Neural cell (in vitro differentiated cells): ENCODE data around the gene KERA. TPM values are rescaled to one million over a fixed set of nuclear protein-coding genes. Genes with fewer than 3 reads are reported as not detected.

Source experiments
- H2AFZ ChIP-seq: fragments of 200-600, 300-800 bp; sonication (generic), shearing (Covaris generic); 2 replicates; pipeline ENCODE4 v1.6.0; 2014; ENCODE audit warnings: low read depth, mild to moderate bottlenecking, antibody characterized with exemption, low read length, moderate library complexity
- H3F3A ChIP-seq: fragments of 200-600 bp; shearing (Covaris generic); 2 replicates; pipeline ENCODE4 v1.6.1; 2016; ENCODE audit warnings: mild to moderate bottlenecking, moderate library complexity, mixed read lengths, antibody characterized with exemption, low read length; ENCODE audit not compliant: insufficient read depth, poor library complexity, severe bottlenecking
- H3K27ac ChIP-seq: fragments of 200-600, 300-800 bp; sonication (generic), shearing (Covaris generic); 2 replicates; pipeline ENCODE4 v1.5.1; 2014; ENCODE audit warnings: mild to moderate bottlenecking, low read length, moderate library complexity
- H3K27me3 ChIP-seq: fragments of 300-800, 200-600 bp; sonication (generic), shearing (Covaris generic); 2 replicates; pipeline ENCODE4 v1.6.0; 2014; ENCODE audit warnings: mild to moderate bottlenecking, low read depth, low read length, moderate library complexity; ENCODE audit not compliant: insufficient read depth
- H3K36me3 ChIP-seq: fragments of 300-800, 200-600 bp; sonication (generic), shearing (Covaris generic); 2 replicates; pipeline ENCODE4 v1.5.1; 2014; ENCODE audit warnings: mild to moderate bottlenecking, antibody characterized with exemption, low read length, moderate library complexity; ENCODE audit not compliant: insufficient read depth
- H3K4me2 ChIP-seq: fragments of 300-800, 200-600 bp; sonication (generic), shearing (Covaris generic); 2 replicates; pipeline ENCODE4 v1.6.0; 2014; ENCODE audit warnings: mild to moderate bottlenecking, low read length
- H3K4me3 ChIP-seq: fragments of 300-800, 200-600 bp; sonication (generic), shearing (Covaris generic); 2 replicates; pipeline ENCODE4 v1.5.1; 2014; ENCODE audit warnings: mild to moderate bottlenecking, low read length, moderate library complexity
- H3K79me2 ChIP-seq: fragments of 200-600 bp; shearing (Covaris generic); replicated peaks from 2 replicates; pipeline ENCODE4 v1.6.0; 2014; ENCODE audit warnings: mild to moderate bottlenecking, low read length, moderate library complexity; ENCODE audit not compliant: insufficient read depth
- H3K9ac ChIP-seq: fragments of 300-800, 200-600 bp; sonication (generic), shearing (Covaris generic); 2 replicates; pipeline ENCODE4 v1.6.1; 2016; ENCODE audit warnings: mild to moderate bottlenecking, low read length, mixed read lengths
- H3K9me2 ChIP-seq: fragments of 200-600 bp; shearing (Covaris generic); 2 replicates; pipeline ENCODE4 v1.6.1; 2016; ENCODE audit warnings: mild to moderate bottlenecking, low read length, mixed read lengths; ENCODE audit not compliant: insufficient read depth
- H3K9me3 ChIP-seq: fragments of 200-600, 300-800 bp; sonication (generic), shearing (Covaris generic); 2 replicates; pipeline ENCODE4 v1.6.1; 2016; ENCODE audit warnings: mild to moderate bottlenecking, mixed run types, low read length, moderate library complexity, mixed read lengths
- H4K20me1 ChIP-seq: fragments of 200-600 bp; shearing (Covaris generic); 2 replicates; pipeline ENCODE4 v1.6.1; 2016; ENCODE audit warnings: mild to moderate bottlenecking, mixed run types; ENCODE audit not compliant: insufficient read depth
- EP300 ChIP-seq: fragments of 450-650 bp; conservative IDR thresholded peaks from 2 replicates; pipeline ENCODE4 v1.6.1; 2014; ENCODE audit warnings: antibody characterized with exemption, mild to moderate bottlenecking, moderate library complexity; ENCODE audit not compliant: poor library complexity, severe bottlenecking
- EZH2 ChIP-seq: fragments of 200-600, 300-800 bp; shearing (Covaris generic), sonication (generic); IDR thresholded peaks from 2 replicates; pipeline ENCODE4 v1.6.1; 2014; ENCODE audit warnings: antibody characterized with exemption, low read length, borderline replicate concordance, mild to moderate bottlenecking; ENCODE audit not compliant: insufficient read depth, poor library complexity, severe bottlenecking
- MXI1 ChIP-seq: fragments of 450-650 bp; conservative IDR thresholded peaks from 2 replicates; pipeline ENCODE4 v1.6.1; 2014; ENCODE audit warnings: antibody characterized with exemption, mild to moderate bottlenecking; ENCODE audit not compliant: poor library complexity, severe bottlenecking
- POLR2AphosphoS5 ChIP-seq: IDR thresholded peaks from 2 replicates; pipeline ENCODE4 v1.6.1; 2012
- RAD21 ChIP-seq: fragments of 450-650 bp; conservative IDR thresholded peaks from 2 replicates; pipeline ENCODE4 v1.6.1; 2014; ENCODE audit warnings: antibody characterized with exemption, mild to moderate bottlenecking, moderate library complexity
- SMC3 ChIP-seq: fragments of 450-650 bp; conservative IDR thresholded peaks from 2 replicates; pipeline ENCODE4 v1.6.1; 2014; ENCODE audit warnings: antibody characterized with exemption, mild to moderate bottlenecking, moderate library complexity; ENCODE audit not compliant: poor library complexity
- TAF1 ChIP-seq: IDR thresholded peaks from 2 replicates; pipeline ENCODE4 v1.6.1; 2012; ENCODE audit warnings: low read depth
- polyA plus RNA-seq: library from polyadenylated mRNA; depleted of rRNA; stranded (reverse); fragments of >200 nt; gene quantifications from 2 replicates; pipeline ENCODE4 v1.2.3, GENCODE V29; 2014
- TF ChIP-seq, protein P1 (sequence below): IDR thresholded peaks from 2 replicates; pipeline ENCODE4 v1.6.1; 2012; ENCODE audit warnings: borderline replicate concordance
- TF ChIP-seq, protein P2 (sequence below): fragments of 450-650 bp; IDR thresholded peaks from 2 replicates; pipeline ENCODE4 v1.5.1; 2014; ENCODE audit warnings: antibody characterized with exemption, mild to moderate bottlenecking, moderate library complexity; ENCODE audit not compliant: poor library complexity, severe bottlenecking

The KERA gene
- polyA plus RNA-seq, 1 donor from 2014 or later: not detected

GRCh38 chr12:91043408-91043807 is 14.4 kb downstream of the KERA start:
- no peak overlapping the region for H3K9ac ChIP-seq
- H3K9me2 ChIP-seq: no peaks in the 10 kb centered on the region
- H3K36me3 ChIP-seq: no peaks in the 10 kb centered on the region
- H3K79me2 ChIP-seq: no peaks in the 10 kb centered on the region
- H3F3A ChIP-seq: no peaks in the 10 kb centered on the region
- H2AFZ ChIP-seq: no peak overlapping the region
- no peak overlapping the region for H3K27ac ChIP-seq
- H4K20me1 ChIP-seq: no peaks in the 10 kb centered on the region
- no peak overlapping the region for H3K4me2 ChIP-seq
- H3K9me3 ChIP-seq: no peaks in the 10 kb centered on the region
- no peaks in the 10 kb centered on the region for H3K27me3 ChIP-seq
- H3K4me3 ChIP-seq: no peak overlapping the region
- TF ChIP-seq POLR2AphosphoS5 (no peak), TAF1 (no peak), EP300 (no peak), MXI1 (no peak), EZH2 (no peak), RAD21 (no peak), SMC3 (no peak)
- TF ChIP-seq, protein P1, sequence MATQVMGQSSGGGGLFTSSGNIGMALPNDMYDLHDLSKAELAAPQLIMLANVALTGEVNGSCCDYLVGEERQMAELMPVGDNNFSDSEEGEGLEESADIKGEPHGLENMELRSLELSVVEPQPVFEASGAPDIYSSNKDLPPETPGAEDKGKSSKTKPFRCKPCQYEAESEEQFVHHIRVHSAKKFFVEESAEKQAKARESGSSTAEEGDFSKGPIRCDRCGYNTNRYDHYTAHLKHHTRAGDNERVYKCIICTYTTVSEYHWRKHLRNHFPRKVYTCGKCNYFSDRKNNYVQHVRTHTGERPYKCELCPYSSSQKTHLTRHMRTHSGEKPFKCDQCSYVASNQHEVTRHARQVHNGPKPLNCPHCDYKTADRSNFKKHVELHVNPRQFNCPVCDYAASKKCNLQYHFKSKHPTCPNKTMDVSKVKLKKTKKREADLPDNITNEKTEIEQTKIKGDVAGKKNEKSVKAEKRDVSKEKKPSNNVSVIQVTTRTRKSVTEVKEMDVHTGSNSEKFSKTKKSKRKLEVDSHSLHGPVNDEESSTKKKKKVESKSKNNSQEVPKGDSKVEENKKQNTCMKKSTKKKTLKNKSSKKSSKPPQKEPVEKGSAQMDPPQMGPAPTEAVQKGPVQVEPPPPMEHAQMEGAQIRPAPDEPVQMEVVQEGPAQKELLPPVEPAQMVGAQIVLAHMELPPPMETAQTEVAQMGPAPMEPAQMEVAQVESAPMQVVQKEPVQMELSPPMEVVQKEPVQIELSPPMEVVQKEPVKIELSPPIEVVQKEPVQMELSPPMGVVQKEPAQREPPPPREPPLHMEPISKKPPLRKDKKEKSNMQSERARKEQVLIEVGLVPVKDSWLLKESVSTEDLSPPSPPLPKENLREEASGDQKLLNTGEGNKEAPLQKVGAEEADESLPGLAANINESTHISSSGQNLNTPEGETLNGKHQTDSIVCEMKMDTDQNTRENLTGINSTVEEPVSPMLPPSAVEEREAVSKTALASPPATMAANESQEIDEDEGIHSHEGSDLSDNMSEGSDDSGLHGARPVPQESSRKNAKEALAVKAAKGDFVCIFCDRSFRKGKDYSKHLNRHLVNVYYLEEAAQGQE: no peak
- TF ChIP-seq, protein P2, sequence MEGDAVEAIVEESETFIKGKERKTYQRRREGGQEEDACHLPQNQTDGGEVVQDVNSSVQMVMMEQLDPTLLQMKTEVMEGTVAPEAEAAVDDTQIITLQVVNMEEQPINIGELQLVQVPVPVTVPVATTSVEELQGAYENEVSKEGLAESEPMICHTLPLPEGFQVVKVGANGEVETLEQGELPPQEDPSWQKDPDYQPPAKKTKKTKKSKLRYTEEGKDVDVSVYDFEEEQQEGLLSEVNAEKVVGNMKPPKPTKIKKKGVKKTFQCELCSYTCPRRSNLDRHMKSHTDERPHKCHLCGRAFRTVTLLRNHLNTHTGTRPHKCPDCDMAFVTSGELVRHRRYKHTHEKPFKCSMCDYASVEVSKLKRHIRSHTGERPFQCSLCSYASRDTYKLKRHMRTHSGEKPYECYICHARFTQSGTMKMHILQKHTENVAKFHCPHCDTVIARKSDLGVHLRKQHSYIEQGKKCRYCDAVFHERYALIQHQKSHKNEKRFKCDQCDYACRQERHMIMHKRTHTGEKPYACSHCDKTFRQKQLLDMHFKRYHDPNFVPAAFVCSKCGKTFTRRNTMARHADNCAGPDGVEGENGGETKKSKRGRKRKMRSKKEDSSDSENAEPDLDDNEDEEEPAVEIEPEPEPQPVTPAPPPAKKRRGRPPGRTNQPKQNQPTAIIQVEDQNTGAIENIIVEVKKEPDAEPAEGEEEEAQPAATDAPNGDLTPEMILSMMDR: no peak

- TF ChIP-seq TAF1: no peak
- no peak for TF ChIP-seq RAD21
- TF ChIP-seq, protein P1: no peak
- no peak for TF ChIP-seq POLR2AphosphoS5
- TF ChIP-seq, protein P2: no peak
- no peak for TF ChIP-seq EZH2
- no peak for TF ChIP-seq MXI1
- TF ChIP-seq SMC3: no peak
- TF ChIP-seq EP300: no peak
- H4K20me1 ChIP-seq: no peaks in the 10 kb centered on the region
- no peak overlapping the region for H3K27ac ChIP-seq
- no peak overlapping the region for H3K9ac ChIP-seq
- no peak overlapping the region for H2AFZ ChIP-seq
- H3K9me2 ChIP-seq: no peaks in the 10 kb centered on the region
- no peaks in the 10 kb centered on the region for H3F3A ChIP-seq
- no peaks in the 10 kb centered on the region for H3K79me2 ChIP-seq
- H3K36me3 ChIP-seq: no peaks in the 10 kb centered on the region
- H3K27me3 ChIP-seq: no peaks in the 10 kb centered on the region
- no peaks in the 10 kb centered on the region for H3K9me3 ChIP-seq
- no peak overlapping the region for H3K4me2 ChIP-seq
- H3K4me3 ChIP-seq: no peak overlapping the region
Measured at GRCh38 chr12:91040096-91040755, 17.6 kb downstream of the KERA start.
